ENCODE measurements around the gene GPR25.

GPR25 gene

DNA sequence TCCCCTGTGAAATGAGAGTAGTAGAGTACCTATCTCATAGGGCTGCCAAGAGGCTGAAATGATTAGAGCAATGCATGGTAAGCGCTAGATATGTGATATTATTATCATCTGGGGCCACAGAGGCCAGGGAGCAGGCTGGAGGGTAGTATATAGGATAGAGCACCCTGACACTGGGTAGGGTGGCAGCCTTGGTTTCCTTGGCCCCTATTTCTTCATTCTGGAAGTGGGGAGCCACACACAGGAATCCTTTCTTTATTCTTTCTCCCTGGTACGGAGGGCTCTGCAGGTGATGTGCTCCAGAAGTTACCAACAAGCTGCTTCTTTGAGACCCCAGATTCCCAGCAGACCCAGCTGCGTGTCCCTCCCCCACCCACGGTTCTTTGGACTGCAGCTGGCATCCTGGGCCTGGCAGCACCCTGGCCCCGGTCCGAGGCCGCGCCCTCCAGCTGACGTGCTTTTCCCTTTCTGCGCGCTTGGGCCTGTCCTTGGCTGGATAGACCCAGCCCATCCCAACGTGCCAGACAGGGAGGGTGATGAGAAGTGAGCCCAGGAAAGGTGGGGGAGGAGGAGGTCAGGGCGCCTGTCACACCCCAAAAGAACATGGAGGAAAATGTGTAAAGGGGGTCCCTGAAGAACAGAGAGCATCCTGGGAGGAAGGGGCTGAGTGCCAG, 40.1 kb downstream of the GPR25 start:
- no peak for DNase-seq (ENCODE audit: low read depth in 2 of 2)

DNA sequence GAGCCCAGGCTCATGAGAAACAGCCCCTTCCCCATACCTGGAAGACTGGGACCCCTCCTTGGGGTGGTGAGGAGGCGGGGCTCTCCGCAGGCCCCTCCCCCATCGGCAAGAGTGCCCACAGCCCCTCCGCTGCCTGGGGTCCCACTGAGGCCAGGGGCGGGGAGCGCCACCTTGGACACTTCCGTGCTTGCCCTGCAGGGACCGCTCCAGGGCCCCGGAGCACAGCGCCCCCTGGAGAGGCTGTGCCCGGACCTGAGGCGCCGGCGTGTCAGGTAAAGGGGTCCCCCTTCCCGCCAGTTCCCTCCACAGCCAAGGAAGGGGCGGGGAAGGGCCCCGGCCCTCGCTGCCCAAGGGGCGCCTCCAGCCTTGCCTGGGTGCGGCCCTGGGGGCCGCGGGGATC, 43.4 kb downstream of the GPR25 start:
- DNase-seq (ENCODE audit: low read depth in 2 of 2) = no peak

DNA sequence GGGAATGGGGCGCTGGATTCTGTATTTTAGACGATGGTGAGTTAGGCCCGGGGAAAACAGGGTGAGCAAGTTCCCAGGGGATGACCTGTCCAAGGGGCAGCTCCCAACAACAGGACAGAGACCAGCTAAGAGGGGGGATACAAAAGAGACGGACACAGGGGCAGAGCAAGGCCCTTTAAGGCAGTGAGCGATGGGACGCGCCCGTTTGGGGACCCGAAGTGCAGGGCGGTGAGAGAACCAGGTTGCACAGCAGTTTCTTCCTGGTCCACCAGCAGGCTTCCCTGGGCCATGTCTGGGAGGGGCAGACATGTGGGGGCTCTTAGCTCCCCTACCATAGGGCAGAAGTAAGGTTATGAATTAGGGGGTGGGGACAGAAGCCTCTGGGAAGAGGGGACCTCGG, 43.9 kb downstream of the GPR25 start:
- no peak for DNase-seq (ENCODE audit: low read depth in 2 of 2)

DNA sequence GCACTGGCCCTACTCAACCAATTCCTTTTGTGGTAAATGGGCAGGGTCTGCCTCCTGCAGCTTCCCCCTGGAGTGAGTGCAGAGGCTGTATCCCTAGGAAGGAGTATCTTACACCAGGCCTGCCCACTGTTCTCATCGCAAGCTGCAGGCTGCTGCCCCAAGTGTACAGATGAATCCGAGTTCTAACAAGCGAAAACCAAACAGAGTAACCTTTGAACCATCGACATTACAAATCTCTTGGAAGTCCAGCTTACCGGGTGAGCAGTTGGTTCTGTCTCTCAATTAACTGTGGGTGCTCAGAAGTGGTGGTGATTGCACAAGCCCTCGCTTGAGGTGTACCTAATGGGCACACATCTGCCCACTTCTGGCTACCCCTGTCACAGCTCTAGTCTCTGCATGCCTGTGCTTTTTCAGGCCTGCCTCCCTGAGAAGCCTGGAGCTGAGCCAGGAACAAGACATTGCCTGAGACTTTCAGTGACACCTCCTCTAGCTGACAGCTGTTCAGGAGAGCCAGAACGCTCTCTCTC, 44.6 kb downstream of the GPR25 start:
- no peak for DNase-seq (ENCODE audit: low read depth in 2 of 2)

DNA sequence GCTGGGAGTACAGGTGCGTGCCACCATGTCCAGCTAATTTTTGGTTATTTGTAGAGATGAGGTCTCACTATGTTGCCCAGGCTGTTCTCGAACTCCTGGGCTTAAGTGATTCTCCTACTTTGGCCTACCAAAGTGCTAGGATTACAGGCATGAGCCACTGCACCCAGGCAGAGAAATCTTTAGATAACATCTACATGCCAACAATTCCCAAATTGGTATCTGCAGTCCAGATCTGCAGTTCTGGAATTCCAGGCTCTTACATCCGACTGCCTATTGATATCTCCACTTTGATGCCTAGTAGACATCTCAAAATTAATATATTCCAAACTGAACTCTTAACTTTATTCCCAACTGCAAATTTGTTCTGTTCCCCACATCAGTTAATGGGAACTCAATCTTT, 45.2 kb downstream of the GPR25 start:
- no peak for DNase-seq (ENCODE audit: low read depth in 2 of 2)

DNA sequence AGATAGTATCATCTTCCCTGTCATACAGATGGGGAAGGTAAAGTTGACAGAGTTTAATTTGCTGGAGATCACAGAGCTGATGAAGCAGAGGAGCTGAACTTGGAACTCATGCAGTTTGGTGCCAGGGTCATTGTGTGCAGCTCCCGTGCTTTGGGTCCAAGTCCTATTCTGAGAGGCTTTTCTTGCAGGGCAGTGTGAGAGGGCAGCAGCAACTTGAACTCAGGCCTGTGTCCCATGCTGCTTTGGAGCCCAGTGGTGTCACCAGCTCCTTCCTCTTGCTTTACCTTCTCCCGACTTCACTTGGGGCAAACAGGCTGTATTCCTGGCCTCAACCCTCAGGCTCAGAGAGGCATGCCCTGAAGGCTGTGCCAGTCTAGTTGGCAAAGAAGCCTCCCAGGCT, 46.6 kb downstream of the GPR25 start:
- DNase-seq (ENCODE audit: low read depth in 2 of 2) = no peak

DNA sequence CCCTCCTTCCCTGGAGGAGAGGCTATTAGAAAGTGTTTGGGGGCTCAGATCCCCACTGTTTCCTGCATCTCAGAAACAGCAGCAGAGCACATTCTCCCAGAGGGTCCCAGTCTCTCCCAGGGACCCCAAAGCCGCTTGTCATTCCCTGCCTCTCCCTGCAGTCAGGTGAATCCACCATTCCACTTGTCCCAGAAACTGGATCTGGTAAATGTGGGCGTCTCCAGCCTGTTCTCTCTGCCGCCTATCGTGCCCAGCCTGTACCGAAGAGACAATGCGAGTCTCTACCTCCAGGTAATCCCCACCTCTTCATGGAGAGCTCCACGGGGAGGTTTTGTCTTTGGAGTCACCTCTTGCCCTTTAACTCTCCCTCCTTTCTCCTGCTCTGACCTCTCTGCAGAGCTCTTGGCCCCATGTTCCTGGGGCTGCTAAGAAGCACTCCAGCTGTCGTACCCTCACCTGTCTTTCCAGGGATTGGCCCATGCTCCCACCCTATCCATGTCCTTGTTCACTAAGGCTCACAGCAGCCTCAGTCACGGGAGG, 48.9 kb downstream of the GPR25 start:
- no peak for DNase-seq (ENCODE audit: low read depth in 2 of 2)

DNA sequence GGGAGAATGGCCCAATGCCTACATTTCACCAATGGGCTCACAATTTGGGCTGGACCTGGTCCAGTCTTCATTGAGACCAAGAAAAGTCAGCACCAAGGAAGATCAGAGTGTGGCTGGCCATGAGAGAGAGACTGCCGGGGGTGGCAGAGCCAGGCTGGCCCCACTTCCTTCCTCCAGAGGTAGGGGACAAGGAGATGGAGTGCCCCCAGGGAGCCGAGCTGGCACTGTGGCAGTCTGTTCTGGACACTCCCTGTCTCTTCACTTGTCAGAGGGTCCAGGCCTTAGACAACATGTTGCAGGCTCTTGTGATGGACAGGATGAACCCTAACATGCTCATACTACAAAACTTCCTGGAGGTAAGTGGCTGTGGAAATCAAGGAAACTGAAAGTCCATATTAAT, 49.6 kb downstream of the GPR25 start:
- DNase-seq (ENCODE audit: low read depth in 2 of 2) = no peak

DNA sequence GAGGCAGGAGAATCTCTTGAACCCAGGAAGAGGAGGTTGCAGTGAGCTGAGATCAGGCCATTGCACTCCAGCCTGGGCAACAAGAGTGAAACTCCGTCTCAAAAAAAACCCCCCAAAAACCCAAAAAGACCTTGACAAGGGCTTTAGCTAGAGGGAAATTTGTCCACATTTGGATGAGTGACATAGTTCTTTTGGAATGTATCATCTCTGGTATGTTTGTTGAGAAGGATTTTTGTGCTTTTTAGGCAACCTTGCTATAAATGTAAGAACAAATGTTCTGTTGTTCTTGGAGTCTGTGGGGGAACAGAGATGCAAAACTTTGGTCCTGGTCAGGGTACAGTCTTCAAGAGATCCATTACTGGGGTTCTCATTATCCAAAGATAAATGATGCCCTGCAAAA, 50.8 kb downstream of the GPR25 start:
- no peak for DNase-seq (ENCODE audit: low read depth in 2 of 2)

Measured in stimulated activated CD8-positive, alpha-beta memory T cell treated with anti-CD3 and anti-CD28 coated beads, Interleukin-7, amount 100 ng/mL, for 4 hours (primary cell).